ENCODE results near the gene NUP98.
"Not testable (repeated sequence)": the region's sequence is repeated elsewhere in the genome, so short reads cannot be mapped to it uniquely, and the experiment has no call there.

The NUP98 gene

GRCh38 chr11:3799143-3799542, 1.8 kb upstream of the NUP98 start:
- no peak for DNase-seq (ENCODE audit: low read depth in 2 of 2)

- no peak for DNase-seq (ENCODE audit: low read depth in 2 of 2)
These were observed 489 bp downstream of the NUP98 start for GRCh38 chr11:3796801-3797328.

DNA sequence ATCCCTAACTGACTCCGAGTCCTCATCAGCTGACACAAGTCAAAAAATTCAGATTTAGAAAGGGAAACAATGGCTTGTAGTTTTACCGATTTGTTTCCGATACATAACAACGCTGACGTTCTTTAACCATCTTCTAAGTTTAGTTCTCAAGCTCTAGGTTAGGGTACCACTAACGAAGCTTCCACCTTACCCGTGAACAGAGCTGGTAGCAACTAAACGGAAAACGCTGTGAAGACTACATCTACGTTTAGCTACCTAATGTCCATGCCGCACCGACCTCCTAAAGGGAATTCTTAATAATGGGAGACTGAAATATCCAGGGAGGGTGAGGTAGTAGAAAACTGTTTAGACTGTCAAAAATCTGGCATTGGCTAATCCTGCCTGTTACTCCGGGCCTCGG, 1.0 kb downstream of the NUP98 start:
- no peak for DNase-seq (ENCODE audit: low read depth in 2 of 2)

GRCh38 chr11:3796002-3796311, 1.4 kb downstream of the NUP98 start:
- DNase-seq (ENCODE audit: low read depth in 2 of 2) = no peak

DNA sequence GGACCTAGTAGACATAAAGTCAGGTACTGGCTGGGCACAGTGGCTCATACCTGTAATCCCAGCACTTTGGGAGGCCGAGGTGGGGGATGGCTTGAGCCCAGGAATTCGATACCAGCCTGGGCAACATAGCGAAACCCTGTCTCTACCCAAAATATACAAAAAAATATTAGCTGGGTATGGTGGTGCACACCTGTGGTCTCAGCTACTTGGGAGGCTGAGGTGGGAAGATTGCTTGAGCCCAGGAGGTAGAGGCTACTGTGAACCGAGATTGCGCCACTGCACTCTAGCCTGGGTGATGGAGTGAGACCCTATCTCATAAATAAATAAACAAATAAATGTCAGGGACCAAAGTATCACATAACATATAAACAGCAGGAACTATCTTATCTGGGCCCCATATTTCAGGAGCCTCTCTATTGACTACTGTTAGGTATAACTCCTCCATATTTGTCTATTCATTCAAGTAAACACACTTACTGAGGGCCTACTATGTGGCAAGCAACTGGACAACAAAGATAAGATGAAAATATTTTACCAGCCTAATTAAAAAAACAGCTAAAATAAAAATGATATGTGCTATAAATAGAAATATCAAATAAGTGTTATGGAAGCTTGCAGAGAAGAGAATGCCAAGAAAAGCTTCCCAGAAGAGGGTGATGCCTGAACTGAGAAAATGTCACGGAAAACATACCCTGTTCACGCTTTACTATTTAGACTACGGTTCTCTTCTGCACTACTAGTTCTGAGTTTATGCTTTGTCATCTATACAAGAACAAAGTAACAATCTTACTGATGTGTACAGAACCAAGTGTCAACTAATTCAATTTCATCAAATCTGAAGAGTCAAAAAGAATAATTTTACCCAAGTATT, 2.0 kb downstream of the NUP98 start:
- DNase-seq (ENCODE audit: low read depth in 2 of 2) = no peak

GRCh38 chr11:3794387-3794786, 3.0 kb downstream of the NUP98 start:
- DNase-seq (ENCODE audit: low read depth in 2 of 2) = not testable (repeated sequence)

DNA sequence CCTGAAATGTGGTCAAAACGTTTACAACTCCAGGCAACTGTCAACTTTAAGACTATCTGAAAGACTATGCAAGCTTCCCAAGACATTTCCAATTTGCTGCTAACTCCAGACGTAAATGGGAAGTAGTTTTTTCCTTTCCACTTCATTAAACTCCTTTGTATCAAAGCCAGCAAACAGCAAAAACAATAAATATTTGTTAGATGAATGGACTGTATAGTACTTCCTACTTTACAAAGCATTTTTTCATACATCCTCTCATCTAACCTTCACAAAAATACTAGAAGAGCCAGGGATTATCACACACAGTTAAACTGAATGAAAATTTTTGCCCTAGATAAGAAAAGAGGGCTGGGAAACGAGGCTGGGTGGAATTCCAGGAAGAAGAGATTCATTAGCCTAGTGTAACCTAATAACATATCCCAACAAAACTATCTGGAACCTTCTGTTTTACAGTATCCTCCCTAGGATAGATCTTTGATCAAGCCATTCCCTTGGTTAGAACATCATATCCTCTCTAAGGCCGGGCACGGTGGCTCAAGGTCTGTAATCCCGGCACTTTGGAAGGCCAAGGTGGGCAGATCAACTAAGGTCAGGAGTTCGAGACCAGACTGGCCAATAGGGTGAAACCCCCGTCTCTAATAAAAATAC, 10.4 kb downstream of the NUP98 start:
- no peak for DNase-seq (ENCODE audit: low read depth in 2 of 2)

- no peak for DNase-seq (ENCODE audit: low read depth in 2 of 2)
These were observed 13.7 kb downstream of the NUP98 start for GRCh38 chr11:3783611-3784010.

- no peak for DNase-seq (ENCODE audit: low read depth in 2 of 2)
These were observed 14.4 kb downstream of the NUP98 start for GRCh38 chr11:3782963-3783362.

DNA sequence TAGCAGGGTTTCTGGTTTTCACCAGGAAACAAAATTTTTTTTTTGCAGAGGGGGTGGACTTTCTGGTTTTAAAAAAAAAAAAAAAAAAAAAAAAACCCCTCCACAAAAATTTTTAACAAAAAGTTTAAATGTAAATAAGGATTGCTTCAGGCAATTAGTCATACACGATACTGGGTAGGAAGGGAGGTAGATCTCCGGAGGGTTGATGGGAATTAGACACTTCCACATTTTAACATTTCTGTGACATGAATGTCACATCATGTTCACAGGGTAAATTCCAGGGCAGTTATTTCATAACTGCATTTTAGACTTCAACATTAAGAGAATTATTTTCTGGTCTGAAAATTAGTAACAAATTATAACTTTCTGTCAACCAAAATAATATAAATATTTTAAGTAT, 15.9 kb downstream of the NUP98 start:
- no peak for DNase-seq (ENCODE audit: low read depth in 2 of 2)

GRCh38 chr11:3775736-3776406, 21.5 kb downstream of the NUP98 start:
- DNase-seq (ENCODE audit: low read depth in 2 of 2) = no peak

DNA sequence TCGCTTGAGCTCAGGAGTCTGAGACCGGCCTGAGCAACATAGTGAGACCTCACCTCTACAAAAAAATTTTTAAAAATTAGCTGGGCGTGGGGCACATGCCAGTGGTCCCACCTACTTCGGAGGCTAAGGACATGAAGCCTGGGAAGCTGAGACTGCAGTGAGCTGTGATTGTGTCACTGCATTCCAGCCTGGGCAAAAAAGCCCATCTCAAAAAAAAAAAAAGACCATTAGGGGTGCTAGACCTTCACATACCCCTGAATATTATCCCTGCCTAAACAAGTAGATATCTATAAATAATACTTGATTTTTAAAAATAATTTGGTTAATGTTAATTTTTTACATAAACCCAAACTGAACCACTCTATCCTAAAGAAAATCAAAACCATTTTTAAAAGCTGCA, 24.2 kb downstream of the NUP98 start:
- DNase-seq (ENCODE audit: low read depth in 2 of 2) = no peak

DNA sequence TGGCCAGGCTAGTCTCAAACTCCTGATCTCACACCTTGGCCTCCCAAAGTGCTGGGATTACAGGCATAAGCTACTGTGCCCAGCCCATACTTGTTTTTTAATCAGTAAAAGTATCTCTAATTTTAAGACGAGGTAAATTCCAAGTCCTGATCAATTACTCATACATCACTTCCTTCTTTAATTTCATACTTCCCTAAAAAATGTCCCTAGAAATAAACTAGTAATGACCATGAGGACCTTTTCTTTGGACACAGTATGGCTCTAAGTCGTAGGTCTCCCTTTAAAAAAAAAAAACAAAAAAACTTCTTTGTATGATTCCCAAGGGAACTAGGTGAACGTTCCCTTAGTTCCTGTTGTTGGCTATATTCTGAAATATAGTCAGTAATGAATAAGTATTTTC, 29.8 kb downstream of the NUP98 start:
- no peak for DNase-seq (ENCODE audit: low read depth in 2 of 2)

DNA sequence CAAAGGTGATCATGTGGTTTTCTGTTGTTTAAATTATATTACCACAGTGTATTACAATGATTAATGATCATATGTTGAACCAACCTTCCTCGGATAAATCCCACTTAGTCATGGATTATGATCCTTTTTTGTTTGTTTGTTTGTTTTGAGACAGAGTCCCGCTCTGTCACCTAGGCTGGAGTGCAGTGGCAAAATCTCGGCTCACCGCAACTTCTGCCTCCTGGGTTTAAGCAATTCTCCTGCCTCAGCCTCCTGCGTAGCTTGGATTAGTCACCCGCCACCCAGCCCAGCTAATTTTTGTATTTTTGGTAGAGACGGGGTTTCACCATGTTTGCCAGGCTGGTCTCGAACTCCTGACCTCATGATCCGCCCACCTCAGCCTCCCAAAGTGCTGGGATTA, 30.5 kb downstream of the NUP98 start:
- not testable (repeated sequence) for DNase-seq (ENCODE audit: low read depth in 2 of 2)

DNA sequence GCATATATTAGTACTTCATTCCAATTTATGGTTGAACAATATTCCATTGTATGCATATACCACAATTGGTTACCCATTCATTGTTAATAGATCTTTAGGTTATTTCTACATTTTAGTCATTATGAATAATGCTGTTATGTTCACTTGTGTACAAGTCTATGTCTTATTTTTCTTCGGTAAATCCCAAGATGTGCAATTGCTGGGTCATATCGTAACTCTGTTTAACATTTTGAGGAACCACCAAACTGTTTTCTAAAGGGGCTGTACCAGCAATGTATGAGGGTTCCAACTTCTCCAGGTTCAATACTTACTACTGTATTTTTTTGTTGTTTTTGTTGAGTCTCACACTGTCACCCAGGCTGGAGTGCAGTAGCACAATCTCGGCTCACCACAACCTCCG, 33.1 kb downstream of the NUP98 start:
- no peak for DNase-seq (ENCODE audit: low read depth in 2 of 2)

GRCh38 chr11:3755151-3755550, 42.2 kb downstream of the NUP98 start:
- DNase-seq (ENCODE audit: low read depth in 2 of 2) = no peak

DNA sequence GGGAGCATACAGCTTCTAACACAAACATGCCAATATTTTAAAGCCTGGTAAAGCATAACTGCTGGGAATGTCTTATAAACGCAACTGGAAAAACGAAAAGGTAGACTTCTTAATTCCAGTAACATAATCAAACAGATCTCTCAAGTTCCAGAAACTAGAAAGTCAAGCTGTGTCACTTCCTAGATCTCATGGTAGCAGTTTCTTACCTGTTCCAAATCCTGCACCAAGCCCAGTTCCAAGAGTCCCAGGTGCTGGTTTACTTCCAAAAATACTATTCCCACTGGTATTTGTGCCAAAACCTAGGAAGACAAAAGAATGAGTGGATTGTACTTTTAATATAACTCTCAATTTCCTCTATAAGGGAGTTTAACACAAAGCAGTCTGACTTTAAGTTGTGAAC, 44.2 kb downstream of the NUP98 start:
- no peak for DNase-seq (ENCODE audit: low read depth in 2 of 2)

- DNase-seq (ENCODE audit: low read depth in 2 of 2) = no peak
These were observed 49.6 kb downstream of the NUP98 start for GRCh38 chr11:3747704-3748103.

DNA sequence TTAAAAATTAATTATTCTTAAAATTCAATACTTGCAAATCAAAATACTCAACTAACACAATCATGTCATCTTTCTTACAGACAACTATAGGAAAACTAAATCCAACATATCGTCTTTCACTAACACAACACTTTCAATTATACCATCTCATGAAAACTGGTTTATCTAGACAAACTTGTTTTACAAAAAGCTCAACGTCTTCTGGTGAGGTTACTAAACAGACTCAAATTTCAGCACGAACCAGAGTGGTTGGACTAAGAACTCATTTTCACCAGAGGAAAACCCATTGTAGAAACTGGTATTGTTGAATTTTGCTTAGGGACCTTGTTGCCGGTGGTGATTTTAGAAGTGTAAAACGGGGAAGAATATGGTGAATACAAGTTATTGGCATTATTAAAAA, 52.2 kb downstream of the NUP98 start:
- DNase-seq (ENCODE audit: low read depth in 2 of 2) = no peak

DNA sequence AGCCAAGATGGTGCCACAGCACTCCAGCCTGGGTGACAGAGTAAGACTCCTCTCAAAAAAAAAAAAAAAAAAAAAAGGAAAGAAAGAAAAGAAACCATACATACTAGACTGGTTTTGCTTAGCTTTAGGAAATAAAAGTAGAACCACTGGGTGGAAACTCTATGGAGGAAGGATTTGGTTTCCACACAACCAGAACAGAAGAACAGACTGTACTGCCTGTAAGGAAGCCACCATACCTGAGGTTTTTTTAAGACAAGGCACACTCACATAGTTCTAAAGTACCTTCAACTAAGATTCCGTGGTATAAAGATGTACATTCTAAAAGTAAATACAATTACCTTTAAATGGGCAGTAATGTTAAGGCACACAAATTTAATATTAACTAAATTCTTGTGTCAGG, 58.6 kb downstream of the NUP98 start:
- DNase-seq (ENCODE audit: low read depth in 2 of 2) = no peak

- no peak for DNase-seq (ENCODE audit: low read depth in 2 of 2)
These were observed 59.1 kb downstream of the NUP98 start for GRCh38 chr11:3738241-3738640.

GRCh38 chr11:3737386-3737933, 59.9 kb downstream of the NUP98 start:
- DNase-seq (ENCODE audit: low read depth in 2 of 2) = no peak

DNA sequence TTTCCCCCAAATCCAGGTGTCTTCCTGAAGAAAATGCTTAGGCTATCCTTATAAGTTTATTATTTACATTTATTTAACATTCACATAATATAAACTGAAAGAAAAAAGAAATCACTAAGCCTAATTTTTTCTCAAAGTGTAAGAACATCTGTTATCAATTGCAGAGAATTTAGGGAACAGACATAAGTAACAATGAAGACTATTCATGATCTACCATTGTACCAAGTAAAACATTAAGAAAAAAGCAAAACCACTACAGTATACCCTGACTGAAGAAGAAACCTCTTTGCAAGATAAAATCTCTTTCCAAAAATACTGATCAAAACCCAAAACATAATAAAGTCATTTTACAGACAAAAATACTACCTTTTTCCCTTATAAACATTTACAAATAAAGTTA, 60.5 kb downstream of the NUP98 start:
- no peak for DNase-seq (ENCODE audit: low read depth in 2 of 2)
